Measurements from ENCODE around the gene MALSU1. TPM values are rescaled to one million over a fixed set of nuclear protein-coding genes. Genes with fewer than 3 reads are reported as not detected.

Gene MALSU1
- total RNA-seq, 8 experiments from 2014 or later = 16.0 to 42.0 (median 25.9) TPM

- in situ Hi-C loops (cut with MboI; ENCODE audit: low pct_unique_long_range_greater_than_20kb in 2 of 9, low sequenced_read_pairs in 9 of 9, unreplicated experiment in 9 of 9) = loop anchor here in 1 of 9 experiments (25.0 kb wide), 1 partner anchor 439 kb away; the partner anchor contains the start of gene STK31
- WGBS, 10 experiments = 0 to 76% (median 42%) methylated on average over 1 to 6 of the region's 11 CpGs; no CpG with 5 or more reads in 1 of the 10 experiments
- Histone ChIP-seq H3K4me3 (no peak overlapping the region), H3K27ac (no peak overlapping the region), H3K4me1 (replicated peaks in 1 of 2) (peaks cover 0 to 2% of the 10 kb centered on the region in 2 donors)
- peak; percentile 67 to 99 (median 96) for ATAC-seq (replicated peaks in 6 of 8)
Measured at GRCh38 chr7:23273141-23273599, 26.0 kb upstream of the MALSU1 start.

- H3K4me1 ChIP-seq (replicated peaks in 1 of 2) = peaks cover 0 to 2% of the 10 kb centered on the region in 2 donors
- ATAC-seq (replicated peaks in 6 of 8) = no peak
- H3K27ac ChIP-seq = no peak overlapping the region
- H3K4me3 ChIP-seq = no peak overlapping the region
- WGBS, 10 experiments = 66 to 100% (median 83%) methylated on average over 1 to 5 of the region's 5 CpGs; no CpG with 5 or more reads in 2 of the 10 experiments
- in situ Hi-C loops (cut with MboI; ENCODE audit: low pct_unique_long_range_greater_than_20kb in 2 of 9, low sequenced_read_pairs in 9 of 9, unreplicated experiment in 9 of 9) = no loop called here
Measured at GRCh38 chr7:23275912-23276311, 23.2 kb upstream of the MALSU1 start.

- ATAC-seq (replicated peaks in 6 of 8) = peak in 1 of 8 experiments; percentile 6
- Histone ChIP-seq H3K27ac (no peak overlapping the region), H3K4me3 (no peak overlapping the region), H3K4me1 (replicated peaks in 1 of 2) (peaks cover 0 to 2% of the 10 kb centered on the region in 2 donors)
- in situ Hi-C loops (cut with MboI; ENCODE audit: low pct_unique_long_range_greater_than_20kb in 2 of 9, low sequenced_read_pairs in 9 of 9, unreplicated experiment in 9 of 9) = no loop called here
- 50 to 90% (median 74%) methylated on average over 2 to 5 of the region's 5 CpGs; no CpG with 5 or more reads in 2 of the 10 experiments for WGBS, 10 experiments
Measured at GRCh38 chr7:23276376-23276775, 22.8 kb upstream of the MALSU1 start.

DNA sequence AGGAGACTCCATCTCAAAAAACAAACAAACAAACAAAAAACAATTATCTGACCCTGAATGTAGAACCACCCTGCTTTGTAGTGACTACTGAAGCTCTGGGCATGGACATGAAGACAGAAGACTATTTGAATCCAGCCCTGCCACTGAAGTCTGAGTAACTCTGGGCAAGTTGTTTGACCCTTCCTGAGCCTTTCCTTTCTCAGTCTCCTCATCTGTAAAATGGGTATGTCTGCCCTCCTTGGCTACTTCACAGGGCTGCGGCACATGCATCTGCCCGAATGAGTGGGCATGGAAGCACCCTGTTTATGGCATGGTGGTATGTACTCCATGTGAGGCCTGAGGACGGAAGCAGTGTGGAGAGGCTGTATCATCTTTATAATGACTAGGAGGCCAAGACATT is 22.2 kb upstream of the MALSU1 start:
- Histone ChIP-seq H3K27ac (no peak overlapping the region), H3K4me3 (no peak overlapping the region), H3K4me1 (replicated peaks in 1 of 2) (peaks cover 0 to 2% of the 10 kb centered on the region in 2 donors)
- WGBS, 10 experiments = 60 to 100% (median 76%) methylated on average over 1 to 3 of the region's 3 CpGs; no CpG with 5 or more reads in 5 of the 10 experiments
- in situ Hi-C loops (cut with MboI; ENCODE audit: low pct_unique_long_range_greater_than_20kb in 2 of 9, low sequenced_read_pairs in 9 of 9, unreplicated experiment in 9 of 9) = no loop called here
- ATAC-seq (replicated peaks in 6 of 8) = no peak

DNA sequence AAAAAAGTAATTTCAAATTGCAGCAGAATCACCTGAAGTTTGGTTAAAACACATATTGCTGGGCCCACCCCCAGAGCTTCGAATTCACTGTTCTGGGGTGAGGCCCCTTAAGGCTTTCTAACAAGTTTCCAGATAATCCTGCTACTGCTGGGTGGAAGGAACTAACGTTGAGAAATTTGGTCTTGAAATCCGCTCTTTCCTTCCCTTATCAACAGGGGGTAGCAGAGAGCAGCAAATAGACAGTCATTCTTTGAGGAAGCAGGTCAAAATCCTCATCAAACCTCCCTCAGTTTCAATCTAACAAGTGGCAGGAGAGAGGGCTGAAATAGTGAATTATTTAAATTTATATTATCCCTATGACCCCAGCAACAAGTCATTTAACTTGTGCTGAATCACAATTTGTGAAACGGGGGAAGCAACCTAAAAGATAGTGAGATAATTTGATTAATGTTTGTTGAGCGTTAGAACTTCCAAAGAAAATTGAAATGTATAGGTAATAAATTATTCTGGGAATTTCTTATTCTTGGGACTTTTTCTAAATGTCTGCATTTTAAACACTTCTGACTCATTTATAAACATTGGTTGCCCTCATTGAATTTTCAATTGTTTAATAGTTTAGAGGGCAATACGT is 21.7 kb upstream of the MALSU1 start:
- Histone ChIP-seq H3K27ac (no peak overlapping the region), H3K4me1 (replicated peaks in 1 of 2) (peaks cover 0 to 2% of the 10 kb centered on the region in 2 donors), H3K4me3 (no peak overlapping the region)
- 0 to 60% (median 34%) methylated on average over 1 to 6 of the region's 6 CpGs for WGBS, 10 experiments
- ATAC-seq (replicated peaks in 6 of 8) = peak in 3 of 8 experiments; percentile 39 to 41 (median 40)
- in situ Hi-C loops (cut with MboI; ENCODE audit: low pct_unique_long_range_greater_than_20kb in 2 of 9, low sequenced_read_pairs in 9 of 9, unreplicated experiment in 9 of 9) = no loop called here

DNA sequence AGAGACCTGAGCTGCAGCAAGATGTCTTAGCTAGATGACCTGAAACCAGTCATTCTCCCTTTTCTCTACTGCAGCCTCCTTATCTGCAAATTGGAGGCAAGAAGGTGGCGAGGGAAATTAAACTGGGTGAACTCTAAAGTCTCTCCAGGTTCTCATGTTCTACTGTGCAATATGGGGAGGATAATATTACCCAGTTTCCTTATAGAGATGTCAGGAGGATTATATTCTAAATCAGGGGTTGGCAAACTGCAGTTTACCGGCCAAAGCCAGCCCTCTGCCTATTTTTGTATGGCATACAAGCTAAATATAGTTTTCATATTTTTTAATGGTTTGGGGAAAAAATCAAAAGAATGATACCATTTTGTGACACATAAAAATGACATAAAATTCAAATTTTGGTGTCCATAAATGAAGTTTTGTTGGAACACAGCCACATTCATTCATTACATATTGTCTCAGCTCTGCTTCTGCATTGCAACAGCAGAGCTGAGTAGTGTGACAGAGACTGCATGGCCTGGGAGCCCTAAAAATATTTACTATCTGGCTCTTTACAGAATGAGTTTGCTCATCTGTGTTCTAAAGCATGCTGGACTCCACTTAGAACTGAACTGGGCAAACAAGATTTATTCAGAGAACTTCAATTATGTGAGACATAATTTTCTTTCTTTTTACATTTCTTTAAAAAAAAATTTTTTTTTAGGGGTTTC is 19.2 kb upstream of the MALSU1 start:
- Histone ChIP-seq H3K27ac (no peak overlapping the region), H3K4me3 (no peak overlapping the region), H3K4me1 (replicated peaks in 1 of 2) (no peaks in the 10 kb centered on the region)
- WGBS, 10 experiments = 80 to 100% (median 100%) methylated on average over 1 to 2 of the region's 2 CpGs; no CpG with 5 or more reads in 2 of the 10 experiments
- ATAC-seq (replicated peaks in 6 of 8) = no peak
- in situ Hi-C loops (cut with MboI; ENCODE audit: low pct_unique_long_range_greater_than_20kb in 2 of 9, low sequenced_read_pairs in 9 of 9, unreplicated experiment in 9 of 9) = no loop called here

DNA sequence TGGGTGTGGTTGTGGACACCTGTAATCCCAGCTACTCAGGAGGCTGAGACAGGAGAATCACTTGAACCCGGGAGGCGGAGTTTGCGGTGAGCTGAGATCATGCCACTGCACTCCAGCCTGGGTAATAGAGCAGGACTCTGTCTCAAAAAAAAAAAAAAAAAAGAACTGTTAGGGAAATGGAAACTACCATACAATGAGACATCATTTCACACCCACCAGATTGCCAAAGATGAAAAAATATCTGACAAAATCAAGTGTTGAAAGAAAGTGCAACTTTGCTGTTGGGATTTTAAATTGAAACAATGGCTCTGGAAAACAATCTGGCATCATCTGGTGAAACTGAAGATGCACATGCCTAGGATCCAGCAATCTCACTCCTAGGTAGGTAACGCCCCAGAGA is 16.1 kb upstream of the MALSU1 start:
- WGBS, 10 experiments = 67 to 100% (median 93%) methylated on average over 1 to 4 of the region's 4 CpGs; no CpG with 5 or more reads in 4 of the 10 experiments
- no peak for ATAC-seq (replicated peaks in 6 of 8)
- H3K4me1 ChIP-seq (replicated peaks in 1 of 2) = no peaks in the 10 kb centered on the region
- in situ Hi-C loops (cut with MboI; ENCODE audit: low pct_unique_long_range_greater_than_20kb in 2 of 9, low sequenced_read_pairs in 9 of 9, unreplicated experiment in 9 of 9) = no loop called here
- H3K4me3 ChIP-seq = no peak overlapping the region
- H3K27ac ChIP-seq = no peak overlapping the region

- peak in 1 of 8 experiments; percentile 14 for ATAC-seq (replicated peaks in 6 of 8)
- Histone ChIP-seq H3K27ac (no peak overlapping the region), H3K4me1 (replicated peaks in 1 of 2) (no peaks in the 10 kb centered on the region), H3K4me3 (no peak overlapping the region)
- in situ Hi-C loops (cut with MboI; ENCODE audit: low pct_unique_long_range_greater_than_20kb in 2 of 9, low sequenced_read_pairs in 9 of 9, unreplicated experiment in 9 of 9) = no loop called here
- WGBS, 10 experiments = 87 to 100% (median 100%) methylated on average over 1 to 2 of the region's 2 CpGs; no CpG with 5 or more reads in 3 of the 10 experiments
Measured at GRCh38 chr7:23284871-23285270, 14.3 kb upstream of the MALSU1 start.

DNA sequence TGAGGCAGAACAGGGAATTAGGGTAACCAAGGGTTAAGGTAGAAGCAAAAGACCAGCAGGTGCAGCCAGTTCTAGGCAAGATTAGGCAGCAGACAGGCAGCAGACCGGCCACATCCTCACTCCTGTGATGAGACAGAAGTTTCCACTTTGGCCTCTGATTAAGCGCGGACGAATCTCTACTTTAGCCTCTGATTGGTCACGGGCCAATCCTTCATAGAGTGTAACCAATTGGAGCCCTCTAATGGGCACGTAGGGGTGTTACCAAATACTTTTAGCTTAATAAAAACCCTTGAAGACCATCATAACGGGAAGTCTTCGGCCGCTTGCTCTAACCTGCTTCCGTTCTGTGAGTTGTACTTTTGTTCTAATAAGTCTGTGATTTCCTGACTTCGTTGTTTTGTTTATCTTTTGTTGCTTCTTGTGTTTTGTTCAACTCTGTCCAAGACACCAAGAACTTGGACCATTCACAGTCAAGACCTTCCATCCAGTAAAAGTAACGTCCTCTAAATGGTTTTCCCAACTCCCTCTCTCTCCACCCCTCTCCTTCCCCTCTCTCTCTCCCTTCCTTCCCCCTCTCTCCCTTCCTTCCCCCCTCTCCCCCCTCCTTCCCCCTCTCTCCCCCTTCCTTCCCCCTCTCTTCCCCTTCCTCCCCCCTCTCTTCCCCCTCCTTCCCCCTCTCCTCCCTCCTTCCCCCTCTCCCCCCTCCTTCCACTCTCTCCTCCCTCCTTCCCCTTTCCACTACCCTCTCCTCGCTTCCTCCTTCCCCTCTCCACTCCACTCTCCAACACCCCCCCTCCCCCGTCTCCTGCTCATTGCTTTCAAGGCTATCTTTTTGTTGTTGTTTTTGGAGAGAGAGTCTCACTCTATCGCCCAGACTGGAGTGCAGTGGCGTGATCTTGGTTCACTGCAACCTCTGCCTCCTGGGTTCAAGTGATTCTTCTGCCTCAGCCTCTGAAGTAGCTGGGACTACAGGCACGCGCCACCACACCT is 13.2 kb upstream of the MALSU1 start:
- Histone ChIP-seq H3K27ac (no peak overlapping the region), H3K4me3 (no peak overlapping the region), H3K4me1 (replicated peaks in 1 of 2) (no peaks in the 10 kb centered on the region)
- ATAC-seq (replicated peaks in 6 of 8) = no peak
- in situ Hi-C loops (cut with MboI; ENCODE audit: low pct_unique_long_range_greater_than_20kb in 2 of 9, low sequenced_read_pairs in 9 of 9, unreplicated experiment in 9 of 9) = no loop called here
- 20 to 100% (median 88%) methylated on average over 1 to 12 of the region's 18 CpGs; no CpG with 5 or more reads in 1 of the 10 experiments for WGBS, 10 experiments

- Histone ChIP-seq H3K27ac (no peak overlapping the region), H3K4me3 (no peak overlapping the region), H3K4me1 (replicated peaks in 1 of 2) (no peaks in the 10 kb centered on the region)
- in situ Hi-C loops (cut with MboI; ENCODE audit: low pct_unique_long_range_greater_than_20kb in 2 of 9, low sequenced_read_pairs in 9 of 9, unreplicated experiment in 9 of 9) = no loop called here
- WGBS, 10 experiments = 20 to 100% (median 88%) methylated on average over 1 to 5 of the region's 5 CpGs; no CpG with 5 or more reads in 2 of the 10 experiments
- ATAC-seq (replicated peaks in 6 of 8) = no peak
Measured at GRCh38 chr7:23287612-23288011, 11.5 kb upstream of the MALSU1 start.

DNA sequence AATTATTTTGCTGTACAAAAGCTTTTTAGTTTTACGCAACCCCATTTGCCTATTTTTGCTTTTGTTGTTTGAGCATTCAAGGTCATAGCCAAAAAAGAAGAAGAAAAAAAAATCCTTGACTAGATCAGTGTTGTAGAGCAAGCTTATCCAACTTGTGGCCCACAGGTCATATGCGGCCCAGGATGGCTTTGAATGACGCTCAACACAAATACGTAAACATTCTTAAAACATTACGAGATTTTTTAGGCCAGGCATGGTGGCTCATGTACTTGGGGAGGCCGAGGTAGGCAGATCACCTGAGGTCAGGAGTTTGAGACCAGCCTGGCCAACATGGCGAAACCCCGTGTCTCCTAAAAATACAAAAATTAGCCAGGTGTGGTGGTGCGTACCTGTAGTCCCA is 8.1 kb upstream of the MALSU1 start:
- WGBS, 10 experiments = 66 to 100% (median 95%) methylated on average over 1 to 8 of the region's 9 CpGs
- ATAC-seq (replicated peaks in 6 of 8) = no peak
- H3K27ac ChIP-seq = no peak overlapping the region
- H3K4me1 ChIP-seq (replicated peaks in 1 of 2) = no peaks in the 10 kb centered on the region
- in situ Hi-C loops (cut with MboI; ENCODE audit: low pct_unique_long_range_greater_than_20kb in 2 of 9, low sequenced_read_pairs in 9 of 9, unreplicated experiment in 9 of 9) = no loop called here
- no peak overlapping the region for H3K4me3 ChIP-seq

DNA sequence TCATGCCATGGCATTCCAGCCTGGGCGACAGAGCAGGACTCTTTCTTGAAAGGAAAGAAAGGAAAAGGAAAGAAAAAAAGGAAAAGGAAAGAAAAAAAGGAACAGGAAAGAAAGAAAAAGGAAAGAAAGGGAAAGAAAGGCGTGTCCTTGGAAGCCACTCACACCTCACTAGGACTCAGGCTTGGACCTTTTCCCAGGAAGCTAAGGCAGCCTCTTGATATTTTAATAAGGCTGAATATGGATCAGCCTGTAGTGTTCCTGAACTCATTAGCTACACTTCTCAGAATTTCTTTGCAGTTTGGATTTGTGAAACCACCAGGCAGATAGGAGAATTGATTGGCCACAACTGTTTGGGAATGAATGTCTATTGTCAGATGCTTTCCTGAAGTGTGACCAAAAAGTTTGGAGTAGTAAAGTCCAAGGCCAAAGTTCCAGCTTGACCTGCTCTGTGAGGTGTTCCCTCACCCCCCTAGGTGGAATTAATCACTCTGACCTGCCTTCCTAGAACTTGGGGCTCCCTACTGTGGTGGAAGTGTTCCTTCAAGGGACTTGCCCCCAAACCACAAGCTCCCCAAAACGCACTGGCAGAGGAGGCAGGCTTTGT is 7.1 kb upstream of the MALSU1 start:
- ATAC-seq (replicated peaks in 6 of 8) = peak in 3 of 8 experiments; percentile 31 to 48 (median 44)
- 73 to 100% (median 80%) methylated on average over 1 to 3 of the region's 3 CpGs; no CpG with 5 or more reads in 1 of the 10 experiments for WGBS, 10 experiments
- in situ Hi-C loops (cut with MboI; ENCODE audit: low pct_unique_long_range_greater_than_20kb in 2 of 9, low sequenced_read_pairs in 9 of 9, unreplicated experiment in 9 of 9) = no loop called here

More for the DNA sequence above, 7.1 kb upstream of the MALSU1 start:
- H3K27ac ChIP-seq = no peak overlapping the region
- H3K4me3 ChIP-seq = no peak overlapping the region
- no peaks in the 10 kb centered on the region for H3K4me1 ChIP-seq (replicated peaks in 1 of 2)

Measured in motor neuron (in vitro differentiated cells).